ENCODE results near the gene ATF6.

DNA sequence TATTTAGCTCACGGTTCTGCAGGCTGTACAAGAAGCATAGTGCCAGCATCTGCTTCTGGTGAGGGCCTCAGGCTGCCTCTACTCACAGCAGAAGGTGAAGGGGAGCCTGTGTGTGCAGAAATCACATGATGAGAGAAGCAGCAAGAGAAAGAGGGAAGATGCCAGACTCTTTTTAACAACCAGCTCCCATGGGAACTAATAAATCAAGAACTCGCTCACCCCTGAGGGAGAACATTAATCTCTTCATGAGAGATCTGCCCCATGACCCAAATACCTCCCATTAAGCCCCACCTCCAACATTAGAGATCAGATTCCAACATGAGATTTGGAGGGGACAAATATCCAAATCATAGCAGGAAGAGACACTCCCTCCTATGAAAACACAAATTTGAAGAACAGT lies 183.4 kb downstream of the ATF6 start:
- TF ChIP-seq CTCF (IDR thresholded peaks at IDR 0.05) (no peak), POLR2A (IDR thresholded peaks at IDR 0.05) (no peak)
